OCI-LY3 (cell line): ENCODE results near the gene CYP27B1.

Experiments
- CTCF ChIP-seq: fragments of 200-600, 300-600 bp; sonication (generic); IDR thresholded peaks from 2 replicates; pipeline ENCODE4 v1.5.1; 2014; ENCODE audit warnings: antibody characterized with exemption, low read length, low read depth
- EZH2phosphoT487 ChIP-seq: fragments of 200-600 bp; shearing (Covaris generic); IDR thresholded peaks from 2 replicates; pipeline ENCODE4 v1.6.1; 2018; ENCODE audit warnings: antibody characterized with exemption, mixed run types, low read depth

DNA sequence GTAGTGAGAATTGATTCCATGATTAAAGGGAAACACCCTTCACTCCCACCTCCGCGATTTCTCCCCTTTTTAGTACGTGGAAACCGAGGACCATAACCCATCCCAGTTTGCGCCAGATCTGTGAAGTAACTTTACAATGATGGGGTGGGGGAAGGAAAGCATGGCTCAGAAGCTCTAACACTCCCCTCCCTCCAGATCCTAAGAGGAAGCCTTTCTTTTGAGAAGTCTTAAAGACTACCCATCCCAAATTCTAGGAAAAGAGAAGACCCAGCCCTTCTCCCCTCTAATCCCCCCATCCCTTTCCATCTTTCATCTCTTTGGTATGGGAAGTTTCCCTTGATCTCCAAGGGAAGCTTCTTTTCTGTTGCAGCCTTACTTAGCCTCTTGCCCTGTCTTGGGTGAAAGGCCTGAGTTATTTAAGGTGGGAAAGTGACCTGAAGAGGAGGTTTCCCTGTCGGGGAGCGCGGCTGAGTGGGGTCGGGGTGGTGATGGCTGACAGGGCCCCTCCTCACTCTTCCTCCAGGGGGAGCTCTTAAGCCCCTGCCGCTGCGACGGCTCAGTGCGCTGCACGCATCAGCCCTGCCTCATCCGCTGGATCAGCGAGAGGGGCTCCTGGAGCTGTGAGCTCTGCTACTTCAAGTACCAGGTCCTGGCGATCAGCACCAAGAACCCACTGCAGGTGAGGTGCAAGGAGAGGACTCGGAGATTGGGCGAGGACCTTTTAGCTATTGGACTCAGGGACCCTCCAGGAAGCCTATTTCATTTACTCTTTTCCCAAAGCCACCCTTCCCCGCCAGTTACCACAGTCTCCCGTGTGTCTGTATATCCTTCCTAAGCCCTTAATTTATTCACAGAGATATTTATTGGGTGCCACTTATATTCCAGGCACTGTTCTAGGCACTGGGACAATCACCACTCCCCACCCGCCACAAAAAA, 10.2 kb downstream of the CYP27B1 start:
- TF ChIP-seq EZH2phosphoT487 (no peak), CTCF (peak; percentile 76)
